ENCODE data around the gene RNF123.

The RNF123 gene

DNA sequence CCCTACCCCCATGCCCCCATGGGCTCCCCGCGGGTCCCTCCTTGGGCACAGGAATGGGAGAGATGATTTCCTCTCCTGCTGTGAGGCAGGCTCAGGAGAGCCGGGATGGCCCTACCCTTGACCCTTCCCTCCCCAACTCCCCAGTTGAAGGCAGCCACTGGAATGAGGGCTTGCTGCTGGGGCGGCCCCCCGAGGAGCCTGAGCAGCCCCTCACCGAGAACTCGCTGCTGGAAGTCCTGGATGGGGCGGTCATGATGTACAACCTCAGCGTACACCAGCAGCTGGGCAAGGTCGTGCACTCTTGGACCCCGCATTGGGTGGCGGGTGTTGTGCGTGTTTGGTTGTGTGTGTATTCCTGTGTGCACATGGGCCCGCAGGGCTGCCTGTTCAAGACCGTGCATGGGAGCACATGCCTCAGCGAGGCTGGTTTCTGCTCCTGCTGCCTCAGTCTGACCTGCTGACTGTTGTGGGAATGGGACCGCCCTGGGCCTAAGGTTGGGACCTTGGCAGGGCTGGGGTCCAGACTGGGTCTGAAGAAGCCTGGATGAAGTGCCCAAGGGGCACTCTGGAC lies 16.1 kb downstream of the RNF123 start:
- no peak for DNase-seq

DNA sequence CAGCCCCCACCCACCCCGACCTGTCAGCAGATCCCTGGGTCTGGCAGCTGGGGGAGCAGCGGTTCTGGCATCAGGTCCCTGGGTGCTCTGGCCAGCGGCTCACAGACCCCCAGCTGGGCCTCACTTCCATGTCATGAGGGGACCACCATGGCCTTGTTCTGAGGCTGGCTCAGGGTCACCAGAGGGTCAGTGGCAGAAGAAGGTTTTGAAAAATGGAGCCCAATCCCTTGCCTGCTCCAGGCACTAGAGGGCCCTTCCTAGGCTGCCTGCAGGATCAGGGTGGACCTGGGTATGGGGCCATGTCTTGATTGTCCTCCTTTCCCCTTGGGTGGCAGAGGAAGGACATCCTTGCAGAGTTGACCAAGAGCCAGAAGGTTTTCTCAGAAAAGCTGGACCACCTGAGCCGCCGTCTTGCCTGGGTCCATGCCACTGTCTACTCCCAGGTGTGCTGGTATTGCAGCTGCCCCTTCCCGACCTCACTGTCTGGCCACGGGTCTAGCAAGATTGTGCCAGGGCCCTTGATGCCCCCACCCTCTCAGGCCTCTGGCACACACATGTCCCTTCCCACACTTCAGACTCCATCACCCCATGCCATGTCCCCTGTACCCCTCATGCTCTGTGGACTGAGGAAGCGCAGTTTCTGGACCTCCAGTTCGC lies 17.2 kb downstream of the RNF123 start:
- DNase-seq, result no peak

DNA sequence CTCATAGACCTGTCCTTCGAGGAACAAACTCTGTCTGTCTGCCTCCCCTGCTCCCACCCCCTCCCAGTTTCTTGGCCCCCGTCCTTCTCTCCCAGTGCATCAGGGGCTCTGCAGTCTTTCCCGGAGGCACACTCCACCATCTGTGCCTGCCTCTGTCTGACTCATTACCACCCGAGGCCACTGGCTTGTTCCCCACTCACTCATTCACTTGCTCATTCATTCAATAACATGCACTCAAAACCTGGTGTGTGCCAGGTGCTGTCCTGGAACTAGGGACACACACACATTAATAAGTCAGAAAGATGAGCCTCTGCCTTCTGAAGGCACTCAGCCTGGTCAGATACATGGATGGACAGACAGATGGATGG lies 17.7 kb downstream of the RNF123 start:
- DNase-seq, result no peak

DNA sequence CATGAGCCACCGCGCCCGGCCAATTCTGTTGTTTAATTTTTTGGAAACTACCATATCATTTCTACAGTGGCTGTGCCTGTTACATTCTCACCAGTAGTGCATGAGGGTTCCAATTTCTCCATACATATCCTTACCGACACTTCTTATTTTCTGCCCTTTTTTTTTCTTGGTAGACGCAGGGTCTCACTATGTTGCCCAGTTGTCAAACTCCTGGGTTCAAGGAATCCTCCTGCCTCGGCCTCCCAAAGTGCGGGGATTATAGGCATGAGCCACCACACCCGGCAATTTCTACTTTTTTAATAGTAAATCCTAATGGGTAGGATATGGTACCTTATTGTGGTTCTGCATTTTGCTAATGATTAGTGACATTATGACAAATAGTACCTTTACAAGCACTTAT lies 20.5 kb downstream of the RNF123 start:
- no peak for DNase-seq

DNA sequence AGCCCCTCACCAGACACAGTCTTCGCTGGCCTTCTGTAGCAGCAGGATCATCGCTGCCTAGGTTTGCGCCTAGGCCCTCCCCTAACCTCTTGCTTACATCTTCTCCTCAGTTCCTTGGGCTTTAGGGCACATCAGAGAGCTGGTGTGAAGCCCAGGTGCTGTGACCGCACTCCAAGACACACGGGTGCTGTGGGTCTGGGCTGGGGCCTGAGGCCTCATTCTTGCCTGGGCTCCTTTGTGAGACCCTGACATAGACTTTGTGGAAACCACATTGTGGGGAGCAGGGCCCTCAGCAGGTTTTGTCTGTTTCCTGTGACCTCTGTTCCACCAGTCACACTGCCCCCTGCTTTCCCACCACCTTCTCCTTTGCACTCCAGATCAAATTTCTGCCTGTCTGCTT lies 22.1 kb downstream of the RNF123 start:
- no peak for DNase-seq

DNA sequence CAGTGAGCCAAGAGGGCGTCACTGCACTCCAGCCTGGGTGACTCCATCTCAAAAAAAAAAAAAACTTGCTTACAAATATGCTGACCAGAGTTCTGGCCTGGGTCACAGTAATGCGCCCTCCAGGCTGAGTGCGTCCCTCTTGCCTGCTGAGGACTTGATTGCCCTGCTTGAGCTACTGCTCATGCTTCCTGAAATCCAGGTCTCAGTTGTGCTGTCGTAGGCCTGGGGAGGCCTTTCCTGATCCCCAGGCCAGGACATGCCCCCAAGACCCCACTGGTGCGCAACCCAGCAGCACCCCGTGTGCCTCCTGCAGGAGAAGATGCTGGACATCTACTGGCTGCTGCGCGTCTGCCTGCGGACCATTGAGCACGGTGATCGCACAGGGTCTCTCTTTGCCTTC lies 22.8 kb downstream of the RNF123 start:
- DNase-seq, result no peak

DNA sequence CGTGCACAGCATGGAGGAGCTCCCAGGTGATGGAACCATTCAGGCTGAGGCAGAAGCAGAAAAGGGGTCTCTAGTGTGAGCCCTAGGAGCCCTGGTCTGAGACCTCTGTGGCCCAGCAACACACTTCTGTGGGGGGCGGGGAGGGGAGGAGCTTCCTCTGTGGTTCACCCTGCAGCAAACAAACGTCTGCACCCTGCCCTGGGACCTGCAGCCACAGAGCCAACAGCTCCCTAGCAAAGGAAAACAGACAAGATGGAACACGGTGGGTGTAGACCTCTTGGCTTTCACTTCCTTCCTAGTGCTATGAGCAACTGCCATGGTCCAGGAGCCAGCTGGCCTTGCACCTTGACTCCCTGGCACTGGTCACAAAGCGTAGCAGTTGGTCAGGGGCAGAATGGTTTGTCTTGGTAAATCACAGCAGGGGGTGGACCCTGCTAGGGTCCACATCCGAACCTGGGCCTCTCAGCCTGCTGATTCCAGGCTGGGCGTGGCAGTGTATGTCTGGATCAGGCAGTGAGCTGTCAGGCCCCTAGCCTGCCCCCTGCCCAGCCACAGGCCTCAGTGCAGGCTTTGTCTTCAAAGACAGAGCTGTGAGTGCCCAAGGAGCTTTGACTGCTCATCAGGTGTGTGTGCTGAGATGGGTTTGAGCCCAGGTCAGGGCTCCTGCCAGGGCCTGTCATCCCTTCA lies 23.4 kb downstream of the RNF123 start:
- no peak for DNase-seq

DNA sequence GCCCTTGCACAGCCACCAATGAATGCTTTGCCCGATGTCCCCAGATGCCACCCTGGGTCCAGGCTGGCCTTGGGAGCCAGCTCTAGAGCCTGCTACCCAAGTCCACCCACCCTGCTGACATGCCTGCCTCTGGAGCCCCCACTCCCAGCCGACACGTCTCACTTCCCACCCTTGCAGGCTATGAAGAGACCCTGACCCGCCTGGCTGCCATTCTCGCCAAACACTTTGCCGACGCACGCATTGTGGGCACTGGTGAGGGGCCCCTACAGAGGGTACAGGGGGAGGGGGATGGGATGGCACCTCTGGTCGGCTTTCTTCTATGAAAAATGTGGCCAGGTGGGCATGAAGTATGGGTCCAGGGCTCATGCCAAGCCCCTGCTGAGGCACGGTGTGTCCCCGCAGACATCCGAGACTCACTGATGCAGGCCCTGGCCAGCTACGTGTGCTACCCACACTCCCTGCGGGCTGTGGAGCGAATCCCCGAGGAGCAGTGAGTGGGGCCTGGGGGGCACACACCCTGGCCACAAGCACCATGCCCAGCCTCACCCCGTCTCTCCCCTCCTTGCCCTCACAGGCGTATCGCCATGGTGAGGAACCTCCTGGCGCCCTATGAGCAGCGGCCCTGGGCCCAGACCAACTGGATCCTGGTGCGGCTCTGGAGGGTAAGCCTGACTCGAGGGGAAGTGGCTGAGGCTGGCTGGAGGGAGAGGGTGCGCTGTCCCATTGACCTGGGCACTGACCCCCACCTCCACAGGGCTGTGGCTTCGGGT lies 24.2 kb downstream of the RNF123 start:
- no peak for DNase-seq

DNA sequence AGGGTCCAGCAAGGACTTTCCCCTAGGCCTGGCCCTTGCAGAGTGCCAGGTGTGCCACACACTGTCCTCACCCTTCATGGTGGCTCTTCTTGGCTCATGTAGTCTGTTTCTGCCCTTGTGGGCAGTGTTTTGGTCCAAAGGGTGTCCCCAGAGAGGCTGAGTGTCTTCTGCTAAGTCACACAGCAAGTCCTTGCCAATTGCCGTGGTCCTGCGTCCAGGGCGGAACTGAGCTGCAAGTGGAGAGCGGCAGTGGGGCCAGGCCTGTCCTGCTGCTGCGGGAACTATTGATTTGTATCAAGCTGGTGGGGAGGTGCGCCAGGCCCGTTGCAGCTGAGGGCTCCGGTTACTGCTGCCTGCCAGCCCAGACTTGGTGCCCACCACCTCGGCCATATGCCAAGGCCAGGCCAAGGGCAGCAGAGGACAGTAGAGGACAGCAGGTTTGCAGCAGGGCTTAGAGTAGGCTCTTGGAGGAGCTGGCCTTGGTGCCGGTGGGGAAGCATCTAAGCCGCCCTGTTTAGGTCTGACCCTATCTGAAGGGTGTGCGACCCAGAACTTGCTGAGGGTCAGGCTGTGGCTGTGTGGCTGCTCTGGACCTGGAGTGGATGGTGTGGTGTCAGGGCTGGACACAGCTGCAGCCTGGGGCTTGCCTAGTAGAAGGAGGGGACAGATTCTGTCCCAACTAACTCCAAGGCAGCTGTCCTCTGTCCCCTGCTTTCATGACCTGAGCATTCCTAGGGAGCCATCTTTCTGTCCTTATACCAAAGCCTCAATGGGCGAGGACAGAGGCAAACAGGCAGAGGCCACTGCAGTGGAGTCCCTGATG lies 25.6 kb downstream of the RNF123 start:
- DNase-seq, result no peak

DNA sequence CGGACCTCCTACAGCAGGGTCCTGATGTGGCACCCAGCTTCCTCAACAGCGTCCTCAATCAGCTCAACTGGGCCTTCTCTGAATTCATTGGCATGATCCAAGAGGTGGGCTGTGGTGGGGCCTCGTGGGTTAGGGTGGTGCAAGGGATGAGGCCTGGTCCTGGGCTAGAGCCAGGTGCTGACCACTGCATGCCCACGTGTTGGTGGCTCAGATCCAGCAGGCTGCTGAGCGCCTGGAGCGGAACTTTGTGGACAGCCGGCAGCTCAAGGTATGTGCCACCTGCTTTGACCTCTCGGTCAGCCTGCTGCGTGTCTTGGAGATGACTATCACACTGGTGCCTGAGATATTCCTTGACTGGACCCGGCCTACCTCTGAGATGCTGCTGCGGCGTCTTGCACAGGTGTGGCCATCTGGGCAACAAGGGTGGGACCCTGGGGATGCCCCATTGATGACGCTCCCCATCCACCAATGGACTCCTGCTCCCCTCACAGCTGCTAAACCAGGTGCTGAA lies 26.3 kb downstream of the RNF123 start:
- no peak for DNase-seq

DNA sequence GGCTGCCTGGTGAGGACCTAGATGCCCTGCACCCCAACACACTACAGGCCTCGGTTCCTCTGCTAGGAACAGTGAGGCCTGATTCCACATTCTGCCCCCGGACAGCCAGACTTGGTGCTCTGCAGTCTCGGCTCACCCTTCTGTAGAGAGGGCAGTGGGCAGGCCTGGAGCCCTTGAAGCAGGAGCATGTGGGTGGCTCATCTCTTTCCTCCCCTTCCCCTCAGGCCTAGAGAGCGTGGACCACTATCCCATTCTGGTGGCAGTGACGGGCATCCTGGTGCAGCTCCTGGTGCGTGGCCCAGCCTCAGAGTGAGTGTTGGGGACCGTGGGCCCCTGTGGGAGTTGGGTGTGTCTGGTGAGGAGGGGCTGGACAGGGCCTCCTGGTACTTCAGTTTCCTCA lies 26.8 kb downstream of the RNF123 start:
- no peak for DNase-seq

DNA sequence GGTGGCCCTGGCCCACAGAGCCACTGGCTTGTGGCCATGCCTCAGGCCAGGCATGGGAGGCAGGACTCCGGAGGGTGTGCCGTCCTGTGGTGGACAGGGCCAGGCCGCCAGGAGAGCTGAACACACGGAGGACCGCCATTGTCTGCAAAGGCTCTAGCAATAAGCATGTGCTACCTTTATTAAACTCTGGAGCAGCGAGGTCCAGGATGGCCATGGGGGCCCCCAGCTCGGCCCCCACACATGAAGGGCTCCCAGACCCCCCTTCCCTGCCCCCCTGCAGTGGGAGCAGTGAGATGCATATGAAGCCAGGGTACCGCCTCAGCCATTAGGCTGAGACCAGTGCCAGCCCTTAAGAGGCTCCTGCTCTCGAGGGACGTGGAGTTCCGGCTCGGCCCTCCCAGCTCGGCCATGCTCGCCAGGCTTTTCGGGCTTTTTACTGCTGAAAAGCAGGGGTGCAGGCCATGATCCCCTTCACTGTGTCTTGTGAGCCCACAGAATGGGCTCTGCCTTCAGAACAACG lies 27.4 kb downstream of the RNF123 start:
- DNase-seq, result no peak

DNA sequence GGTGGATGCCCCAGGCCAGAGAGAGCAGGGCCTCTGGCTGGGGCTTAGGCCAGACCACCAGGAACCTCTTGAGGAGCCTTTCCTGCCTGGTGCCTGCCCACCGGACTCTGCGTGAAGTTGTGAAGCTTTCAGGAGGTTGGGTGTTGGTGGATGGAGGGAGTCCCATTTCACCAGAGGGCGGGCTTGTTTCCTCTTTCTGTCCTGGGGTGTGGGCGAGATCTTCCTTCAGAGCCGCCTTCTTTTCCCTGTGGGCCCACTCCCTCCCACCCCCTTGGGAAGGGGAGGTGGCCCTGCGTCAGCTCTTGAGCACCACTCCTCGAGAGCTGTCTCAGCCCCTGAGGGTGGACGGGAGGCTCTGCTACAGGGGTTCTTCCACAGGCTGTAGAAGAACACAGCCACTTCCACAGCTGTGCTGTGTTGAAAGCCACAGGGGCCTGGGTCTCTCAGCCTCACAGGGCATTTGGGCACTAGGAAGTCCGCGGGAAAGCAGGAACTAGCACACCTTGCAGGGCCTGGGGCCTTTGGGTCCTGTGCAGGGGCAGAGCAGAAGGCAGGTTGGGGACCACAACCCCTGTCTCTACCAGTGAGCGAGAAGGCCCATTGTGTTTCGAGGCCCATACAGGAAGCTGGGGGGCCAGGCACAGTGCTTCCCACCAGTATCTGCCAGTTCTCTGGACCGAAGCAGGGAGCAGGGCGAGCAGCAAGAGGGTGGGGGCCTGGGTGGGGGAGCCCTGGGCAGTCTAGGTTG lies 28.0 kb downstream of the RNF123 start:
- DNase-seq, result no peak

DNA sequence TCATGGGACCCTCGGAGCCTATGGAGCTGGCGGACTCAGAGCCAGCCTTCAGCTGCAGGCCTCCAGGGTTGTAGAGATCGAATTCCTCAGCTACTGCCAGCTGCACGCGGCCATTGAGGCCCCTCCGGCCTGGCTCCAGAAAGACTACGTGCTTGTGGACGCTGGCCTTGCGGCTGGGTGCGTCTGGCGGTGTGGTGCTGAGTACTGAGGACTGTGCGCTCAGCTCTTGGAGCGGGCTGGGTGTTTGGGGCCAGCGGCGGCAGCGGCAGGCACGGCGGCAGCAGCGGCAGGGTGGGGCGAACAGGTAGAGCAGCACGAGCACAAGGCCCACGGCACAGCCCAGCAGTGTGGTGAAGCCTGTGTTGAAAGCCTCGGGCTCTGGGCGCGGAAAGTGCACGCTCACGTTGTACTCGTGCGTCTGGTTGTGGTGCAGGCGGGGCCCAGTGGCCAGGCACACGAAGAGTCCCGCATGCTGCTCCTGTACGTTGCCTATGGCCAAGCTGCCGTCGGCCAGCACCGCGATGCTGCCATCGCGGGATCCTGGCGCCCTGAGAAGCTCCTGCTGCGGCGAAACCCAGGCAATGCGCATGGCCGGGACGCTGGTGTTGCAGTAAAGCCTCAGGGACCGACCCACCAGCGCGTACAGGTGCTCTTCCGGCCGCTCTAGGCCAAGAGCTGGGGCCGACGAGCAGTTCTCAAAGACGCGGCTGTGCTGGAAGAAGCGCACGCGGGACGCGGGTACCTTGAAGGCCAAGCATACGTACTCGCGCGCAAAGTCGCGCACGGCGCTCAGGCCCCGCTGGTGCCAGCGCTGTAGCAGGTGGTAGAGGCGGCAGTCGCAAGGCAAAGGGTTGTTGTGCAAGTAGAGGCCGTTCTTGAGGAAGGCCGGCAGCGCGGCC lies 28.9 kb downstream of the RNF123 start:
- DNase-seq, result no peak

DNA sequence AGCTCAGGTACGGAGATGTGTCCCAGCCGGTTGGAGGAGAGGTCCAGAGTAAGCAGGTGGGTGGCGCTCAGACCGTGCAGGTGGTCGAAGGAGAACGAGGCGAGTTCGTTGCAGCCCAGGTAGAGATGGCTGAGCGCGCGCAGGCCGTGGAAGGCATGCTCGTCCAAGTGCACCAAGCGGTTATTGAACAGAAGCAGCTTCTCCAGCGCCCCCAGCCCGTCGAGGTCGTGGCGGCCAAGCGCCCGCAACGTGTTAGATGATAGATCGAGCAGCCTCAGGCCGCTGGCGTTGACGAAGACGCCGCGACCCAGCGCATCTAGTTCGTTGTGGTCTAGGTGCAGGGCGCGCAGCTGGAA lies 29.5 kb downstream of the RNF123 start:
- no peak for DNase-seq

DNA sequence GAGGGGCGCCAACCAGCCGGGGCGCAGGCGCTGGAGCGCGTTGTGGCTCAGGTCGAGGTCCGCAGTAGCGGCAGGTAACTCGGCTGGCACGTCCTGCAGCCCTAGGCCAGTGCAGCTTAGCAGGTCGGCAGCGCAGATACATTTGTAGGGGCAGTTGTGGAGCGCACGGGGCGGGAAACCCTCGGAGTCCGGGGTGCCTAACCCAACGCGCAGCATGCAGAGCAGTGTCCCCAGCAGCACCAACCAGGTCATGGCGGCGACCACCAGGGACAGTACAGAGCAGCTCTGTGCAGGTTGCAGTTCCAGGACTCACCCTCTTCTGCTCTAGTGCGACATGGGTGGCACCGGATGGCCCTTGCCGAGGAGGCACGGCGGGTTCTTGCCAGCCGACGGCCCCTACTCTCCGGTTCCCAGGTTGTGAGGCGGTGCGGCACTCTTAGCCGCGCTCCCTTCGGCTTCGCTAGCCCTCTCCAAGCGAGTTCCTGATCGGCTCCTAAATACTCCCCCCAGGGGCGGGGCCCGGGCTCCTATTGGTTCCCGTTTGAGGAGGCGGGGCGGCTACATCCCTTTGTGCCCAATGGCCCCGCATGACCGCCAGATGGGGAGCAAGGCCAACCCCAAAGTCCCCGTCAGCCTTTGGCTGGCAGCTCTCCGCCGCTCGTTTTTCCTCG lies 30.0 kb downstream of the RNF123 start, which contains the start of gene AMIGO3:
Gene AMIGO3, minus strand, starts transcription at position 471 of the 671 bp plus-strand sequence. Its CDS starts 219 bp downstream, at position 252.
- peak; percentile 85 for DNase-seq

DNA sequence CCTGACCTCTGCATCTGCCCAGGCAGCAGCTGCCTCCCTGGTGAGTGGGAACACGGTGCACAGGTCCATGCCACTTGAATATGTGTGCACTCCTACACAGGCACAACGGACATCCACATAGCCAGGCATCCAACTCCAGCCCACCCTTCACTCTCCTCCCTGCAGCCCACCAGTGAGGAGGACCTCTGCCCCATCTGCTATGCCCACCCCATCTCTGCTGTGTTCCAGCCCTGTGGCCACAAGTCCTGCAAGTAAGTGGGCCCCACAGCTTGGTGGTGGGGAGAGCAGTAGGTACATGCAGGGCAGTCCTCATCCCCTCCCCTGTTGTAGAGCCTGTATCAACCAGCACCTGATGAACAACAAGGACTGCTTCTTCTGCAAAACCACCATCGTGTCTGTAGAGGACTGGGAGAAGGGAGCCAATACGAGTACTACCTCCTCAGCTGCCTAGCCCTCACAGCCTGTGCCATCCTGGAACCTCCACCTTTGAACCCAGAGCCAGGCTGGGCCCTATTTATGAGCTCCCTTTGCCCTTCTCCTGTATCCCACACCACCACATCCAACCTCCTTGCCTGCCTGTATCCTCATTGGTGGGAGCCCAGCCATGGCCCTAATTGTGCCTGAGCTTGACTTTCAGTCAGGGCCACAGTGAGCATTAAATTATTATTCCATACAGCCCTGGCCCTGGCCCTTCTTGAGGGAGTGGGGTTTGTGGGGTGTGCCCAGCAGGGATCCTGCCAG lies 31.7 kb downstream of the RNF123 start:
- no peak for DNase-seq

DNA sequence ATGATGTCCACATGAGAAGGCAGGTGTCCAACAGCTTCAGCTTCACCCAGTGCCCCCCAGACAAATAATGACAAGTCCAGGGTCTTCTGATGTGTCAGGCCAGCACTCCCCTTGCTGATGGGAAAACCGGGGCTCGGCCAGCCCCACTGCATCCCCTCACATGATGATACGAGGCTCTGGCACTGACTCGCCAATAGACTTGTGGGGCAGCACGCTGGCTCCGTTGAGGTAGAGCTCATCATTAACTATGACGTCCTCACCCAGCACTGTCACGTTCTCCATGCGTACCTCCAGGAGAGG lies 32.2 kb downstream of the RNF123 start:
- no peak for DNase-seq
